Measurements from ENCODE around the gene KCND3. TPM values are rescaled to one million over a fixed set of nuclear protein-coding genes. Genes with fewer than 3 reads are reported as not detected.

KCND3 gene
- polyA plus RNA-seq, 1 donor (not counting 4 experiments of a cell fraction or from before 2014, with no cell fraction given), result 0.21 TPM

GRCh38 chr1:111768023-111768422 is 221.4 kb downstream of the KCND3 start:
- Histone ChIP-seq H3K4me1 (ENCODE audit: control insufficient read depth, extremely low read depth, insufficient read depth, low read length) (no peaks in the 10 kb centered on the region), H3K9me3 (ENCODE audit: control insufficient read depth, low read depth, low read length) (no peaks in the 10 kb centered on the region), H3K36me3 (ENCODE audit: control insufficient read depth in 2 of 2, extremely low read depth in 1 of 2, insufficient read depth in 2 of 2, low read length in 2 of 2) (peaks cover 8 to 19% of the 10 kb centered on the region in 2 experiments), H3K27ac (ENCODE audit: control insufficient read depth, insufficient read depth, low read length) (no peak overlapping the region), H3K9ac (ENCODE audit: control insufficient read depth, extremely low read depth, insufficient read depth, low read length) (no peak overlapping the region), H3K4me2 (ENCODE audit: control insufficient read depth, extremely low read depth, insufficient read depth, low read depth, low read length) (no peak overlapping the region), H2AFZ (ENCODE audit: control insufficient read depth, low read length) (no peak overlapping the region), H3K27me3 (ENCODE audit: control insufficient read depth, extremely low read depth, insufficient read depth, low read length) (no peaks in the 10 kb centered on the region), H3K79me2 (ENCODE audit: control insufficient read depth, insufficient read depth, low read length) (no peaks in the 10 kb centered on the region), H3K9me1 (ENCODE audit: control insufficient read depth, extremely low read depth, insufficient read depth, low read length) (no peaks in the 10 kb centered on the region), H3K4me3 (ENCODE audit: control insufficient read depth in 2 of 3, extremely low read depth in 1 of 3, insufficient read depth in 2 of 3, low read depth in 1 of 3, low read length in 3 of 3) (no peak overlapping the region), H4K20me1 (ENCODE audit: control insufficient read depth, extremely low read depth, insufficient read depth, low read length) (no peaks in the 10 kb centered on the region)
- FAIRE-seq, result no peak
- TF ChIP-seq EZH2 (IDR thresholded peaks at IDR 0.05; ENCODE audit: low read length) (no peak), CTCF (optimal IDR thresholded peaks at IDR 0.05 in 1 of 3, IDR thresholded peaks at IDR 0.05 in 1 of 3, conservative IDR thresholded peaks at IDR 0.05 in 1 of 3; ENCODE audit: extremely low read depth in 1 of 3, insufficient read depth in 2 of 3, low read length in 3 of 3) (no peak)
- DNase-seq (ENCODE audit: low read depth, low spot score), result no peak
- dilution Hi-C loops (cut with MboI; ENCODE audit: extremely low pct_ligation_motif_present, low sequenced_read_pairs), result no loop called here

DNA sequence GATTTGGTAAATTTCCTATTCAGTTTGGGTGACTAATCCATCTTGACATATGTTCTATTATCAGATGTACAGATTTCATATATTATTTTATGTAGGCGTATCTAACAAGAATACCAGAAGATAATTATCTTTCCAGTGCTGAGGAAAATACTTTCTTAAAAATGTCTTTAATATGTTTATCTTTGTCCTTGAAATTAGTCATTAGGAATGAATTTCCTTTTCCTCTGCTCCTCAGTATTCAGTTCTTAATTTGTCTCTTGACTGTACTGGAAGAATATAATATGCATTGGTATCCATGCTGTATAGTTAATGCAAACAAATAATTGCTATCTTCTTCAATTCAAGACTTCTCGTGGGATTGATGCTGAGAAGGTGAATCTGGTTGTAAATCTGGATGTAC is 227.1 kb downstream of the KCND3 start:
- no peak overlapping the region for H3K4me2 ChIP-seq (ENCODE audit: control insufficient read depth, extremely low read depth, insufficient read depth, low read depth, low read length)
- H3K9me3 ChIP-seq (ENCODE audit: control insufficient read depth, low read depth, low read length), result no peaks in the 10 kb centered on the region
- H2AFZ ChIP-seq (ENCODE audit: control insufficient read depth, low read length), result no peak overlapping the region
- dilution Hi-C loops (cut with MboI; ENCODE audit: extremely low pct_ligation_motif_present, low sequenced_read_pairs), result no loop called here
- no peak overlapping the region for H3K4me3 ChIP-seq (ENCODE audit: control insufficient read depth in 2 of 3, extremely low read depth in 1 of 3, insufficient read depth in 2 of 3, low read depth in 1 of 3, low read length in 3 of 3)
- no peak overlapping the region for H3K9ac ChIP-seq (ENCODE audit: control insufficient read depth, extremely low read depth, insufficient read depth, low read length)
- no peaks in the 10 kb centered on the region for H3K9me1 ChIP-seq (ENCODE audit: control insufficient read depth, extremely low read depth, insufficient read depth, low read length)
- FAIRE-seq (no peak), DNase-seq (ENCODE audit: low read depth, low spot score) (no peak)
- no peaks in the 10 kb centered on the region for H3K27me3 ChIP-seq (ENCODE audit: control insufficient read depth, extremely low read depth, insufficient read depth, low read length)
- peaks cover 16 to 22% of the 10 kb centered on the region in 2 experiments for H3K36me3 ChIP-seq (ENCODE audit: control insufficient read depth in 2 of 2, extremely low read depth in 1 of 2, insufficient read depth in 2 of 2, low read length in 2 of 2)
- H4K20me1 ChIP-seq (ENCODE audit: control insufficient read depth, extremely low read depth, insufficient read depth, low read length), result no peaks in the 10 kb centered on the region
- TF ChIP-seq EZH2 (IDR thresholded peaks at IDR 0.05; ENCODE audit: low read length), result no peak
- no peak for TF ChIP-seq CTCF (optimal IDR thresholded peaks at IDR 0.05 in 1 of 3, IDR thresholded peaks at IDR 0.05 in 1 of 3, conservative IDR thresholded peaks at IDR 0.05 in 1 of 3; ENCODE audit: extremely low read depth in 1 of 3, insufficient read depth in 2 of 3, low read length in 3 of 3)
- peaks cover 11% of the 10 kb centered on the region for H3K79me2 ChIP-seq (ENCODE audit: control insufficient read depth, insufficient read depth, low read length)
- H3K27ac ChIP-seq (ENCODE audit: control insufficient read depth, insufficient read depth, low read length), result no peak overlapping the region
- H3K4me1 ChIP-seq (ENCODE audit: control insufficient read depth, extremely low read depth, insufficient read depth, low read length), result peaks cover 2% of the 10 kb centered on the region

All from keratinocyte (primary cell).